HG03469 (cell line): ENCODE results near the gene ZNF200.

ENCODE experiments used
- ATAC-seq: cut with Tn5 transposase; IDR thresholded peaks from one replicate; pipeline ENCODE4 v1.9.1; 2021; ENCODE audit warnings: mild to moderate bottlenecking, moderate library complexity, moderate number of reproducible peaks; ENCODE audit not compliant: unreplicated experiment

ZNF200 gene

DNA sequence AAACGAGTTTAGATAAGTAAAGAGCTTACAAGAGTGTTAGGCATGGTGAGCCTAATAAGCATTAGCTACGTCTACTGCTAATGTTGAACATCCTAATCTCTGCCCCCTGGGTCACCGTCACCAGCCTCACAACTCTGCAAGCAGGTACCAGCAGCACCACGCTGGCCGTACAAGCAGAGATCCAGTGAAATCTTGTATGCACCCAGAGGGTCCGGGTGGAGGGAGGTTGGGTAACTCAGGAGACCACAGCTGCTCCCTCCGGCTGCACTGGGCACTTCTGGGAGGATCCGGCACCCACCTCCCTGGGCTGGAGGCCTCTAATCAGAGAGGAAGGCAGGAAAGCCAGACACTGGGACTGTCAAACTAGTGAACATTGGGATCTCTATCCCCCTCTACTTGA is 55.3 kb downstream of the ZNF200 start:
- ATAC-seq: no peak

DNA sequence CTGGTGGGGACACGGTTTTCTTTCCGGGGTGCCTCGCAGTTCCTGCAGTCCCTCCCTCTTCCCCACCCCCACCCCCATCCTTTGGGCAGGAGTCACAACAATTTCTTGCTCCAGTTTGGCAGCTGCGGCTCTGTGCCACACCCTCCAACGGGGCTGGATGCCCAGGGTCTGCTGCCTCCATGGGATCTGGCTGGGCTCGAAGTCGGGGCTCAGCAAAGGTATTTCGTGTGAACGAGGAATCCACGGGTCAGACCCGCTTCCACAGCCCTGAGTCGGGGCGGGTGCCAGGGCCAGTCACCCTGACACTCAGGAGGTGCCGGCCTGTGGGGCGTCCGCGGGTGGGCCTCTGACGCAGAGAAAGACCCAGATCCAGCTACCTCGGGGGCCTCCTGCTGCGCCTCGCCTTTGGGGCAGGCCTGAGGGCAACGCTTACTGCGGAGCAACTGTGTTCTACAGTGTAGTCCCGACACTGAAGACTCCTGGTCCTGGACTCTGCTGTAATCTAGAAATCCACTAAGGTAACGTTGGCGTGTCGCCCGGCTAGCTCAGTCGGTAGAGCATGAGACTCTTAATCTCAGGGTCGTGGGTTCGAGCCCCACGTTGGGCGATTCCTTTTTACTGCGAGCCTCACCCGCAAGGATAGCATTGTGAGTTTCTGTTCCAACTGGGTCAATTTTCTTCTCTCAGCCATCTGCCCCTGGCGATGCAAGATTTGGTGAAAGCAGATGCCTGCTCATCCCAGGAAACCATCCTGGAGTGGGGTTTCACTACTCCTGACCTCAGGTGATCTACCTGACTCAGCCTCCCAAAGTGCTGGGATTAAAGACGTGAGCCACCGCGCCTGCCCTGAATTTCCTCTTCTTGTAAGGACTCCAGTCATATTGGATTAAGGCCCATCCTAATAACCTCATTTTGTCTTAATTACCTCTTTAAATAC is 59.5 kb downstream of the ZNF200 start:
- no peak for ATAC-seq

DNA sequence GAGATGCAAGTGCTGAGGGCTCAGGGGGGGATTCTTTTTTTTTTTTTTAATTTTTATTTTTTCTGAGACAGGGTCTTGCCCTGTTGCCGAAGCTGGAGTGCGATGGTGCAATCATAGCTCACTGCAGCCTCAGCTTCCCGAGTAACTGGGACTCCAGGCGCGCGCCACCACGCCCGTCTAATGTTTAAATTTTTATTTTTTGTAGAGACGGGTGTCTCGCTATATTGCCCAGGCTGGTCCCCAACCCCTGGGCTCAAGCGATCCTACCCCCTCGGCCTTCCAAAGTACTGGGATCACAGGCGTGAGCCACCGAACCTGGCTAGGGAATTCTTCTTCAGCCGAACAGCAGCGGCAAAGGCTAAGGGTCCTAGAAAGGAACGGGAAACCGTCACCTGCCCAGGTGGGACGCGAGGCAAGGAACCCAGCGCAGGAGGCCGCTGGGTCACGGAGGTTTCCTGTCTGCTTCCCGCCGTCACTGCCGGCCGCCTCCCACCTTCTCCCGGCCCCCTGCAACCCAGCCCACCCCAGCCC is 60.3 kb downstream of the ZNF200 start:
- ATAC-seq: no peak

DNA sequence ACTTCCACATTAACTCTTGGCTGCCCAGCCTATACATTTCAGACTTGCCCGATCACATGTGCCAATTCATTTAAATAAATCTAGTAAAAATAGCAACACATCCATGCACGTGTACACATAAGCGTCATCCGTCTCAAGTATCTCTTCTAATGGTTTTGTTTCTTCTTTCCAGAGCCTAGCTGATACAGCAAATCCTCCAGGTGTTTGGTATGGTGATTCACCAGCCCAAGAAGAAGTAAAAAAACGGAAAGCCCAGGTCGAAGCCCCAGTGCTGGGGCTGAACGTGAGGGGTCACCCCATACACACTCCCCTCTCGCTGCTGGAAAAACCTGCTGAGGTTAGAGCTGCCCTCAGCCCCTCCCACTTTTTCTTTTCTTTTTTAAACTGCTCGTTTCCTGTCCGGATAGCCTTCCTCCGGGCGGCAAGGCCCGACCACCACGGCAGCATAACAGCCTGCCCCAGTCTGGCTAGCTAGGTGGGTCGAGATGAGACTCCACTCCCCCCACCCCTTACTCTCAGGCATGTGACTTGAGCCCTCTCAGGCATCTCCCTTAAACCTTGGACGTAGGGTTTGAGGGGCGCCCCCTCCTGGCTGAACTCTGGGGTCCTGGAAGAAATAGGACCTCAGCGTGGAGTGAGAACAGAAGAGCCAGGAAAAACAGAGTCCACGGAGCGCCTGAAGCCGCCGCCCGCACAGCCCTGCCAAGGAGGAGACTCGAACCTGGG is 60.9 kb downstream of the ZNF200 start:
- no peak for ATAC-seq
